GM12878 (cell line): ENCODE measurements around the gene RNF11. TPM values are rescaled to one million over a fixed set of nuclear protein-coding genes. Genes with fewer than 3 reads are reported as not detected.
A peak's percentile ranks its signal among the peaks of the same experiment; 100 is the strongest.

Experiments
- ASH2L ChIP-seq: fragments of 300-600, 200-600 bp; sonication (generic); IDR thresholded peaks from 2 replicates; pipeline ENCODE4 v1.6.1; 2017; ENCODE audit warnings: low read depth, mild to moderate bottlenecking, borderline replicate concordance
- BHLHE40 ChIP-seq, 2 experiments: fragments of 450-650 bp in 1 of 2; IDR thresholded peaks; 2 replicates each; pipeline ENCODE4 v1.6.1; 2011 to 2017; ENCODE audit warnings: low read depth in 2 of 2, borderline replicate concordance in 1 of 2, improper control_type of control experiment in 1 of 2, low read length in 1 of 2, mild to moderate bottlenecking in 1 of 2
- CHD4 ChIP-seq: fragments of 200-600 bp; sonication (generic); IDR thresholded peaks from 2 replicates; pipeline ENCODE4 v1.6.1; 2016; ENCODE audit warnings: mild to moderate bottlenecking
- EP300 ChIP-seq, 2 experiments: fragments of 150-350 bp in 1 of 2; IDR thresholded peaks; 2 replicates each; pipeline ENCODE4 v1.6.1; 2011 to 2012; ENCODE audit warnings: low read depth in 2 of 2, low read length in 2 of 2, borderline replicate concordance in 1 of 2, improper control_type of control experiment in 1 of 2, inconsistent platforms in 1 of 2; ENCODE audit not compliant: control insufficient read depth in 1 of 2
- FOS ChIP-seq: IDR thresholded peaks from 3 replicates; pipeline ENCODE4 v1.6.1; 2011; ENCODE audit warnings: borderline replicate concordance; ENCODE audit not compliant: insufficient read length; ENCODE audit errors: extremely low read depth
- HDAC2 ChIP-seq: fragments of 200-600 bp; sonication (generic); IDR thresholded peaks from 2 replicates; pipeline ENCODE4 v1.6.1; 2017
- LARP7 ChIP-seq: fragments of 450-650 bp; IDR thresholded peaks from 2 replicates; pipeline ENCODE4 v1.6.1; 2017; ENCODE audit warnings: mild to moderate bottlenecking
- MEF2A ChIP-seq: IDR thresholded peaks from 2 replicates; pipeline ENCODE4 v1.6.1; 2011; ENCODE audit warnings: low read depth, mild to moderate bottlenecking, low read length, moderate library complexity; ENCODE audit not compliant: insufficient read depth
- MEF2B ChIP-seq: fragments of 450-650 bp; IDR thresholded peaks from 2 replicates; pipeline ENCODE4 v1.6.1; 2018; ENCODE audit warnings: mild to moderate bottlenecking, moderate library complexity; ENCODE audit not compliant: partially characterized antibody, poor library complexity, severe bottlenecking
- MXI1 ChIP-seq: fragments of 150-350 bp; IDR thresholded peaks from 2 replicates; pipeline ENCODE4 v1.6.1; 2011; ENCODE audit warnings: low read depth, mild to moderate bottlenecking, inconsistent platforms, low read length, improper control_type of control experiment
- NBN ChIP-seq: fragments of 450-650 bp; IDR thresholded peaks from 2 replicates; pipeline ENCODE4 v1.6.1; 2016
- NFIC ChIP-seq: IDR thresholded peaks from 2 replicates; pipeline ENCODE4 v1.6.1; 2012; ENCODE audit warnings: low read depth, mild to moderate bottlenecking, inconsistent platforms, low read length, moderate library complexity
- POLR2AphosphoS2 ChIP-seq: IDR thresholded peaks from 2 replicates; pipeline ENCODE4 v1.6.1; 2011; ENCODE audit warnings: low read depth, mild to moderate bottlenecking, low read length, improper control_type of control experiment, moderate library complexity
- POLR2AphosphoS5 ChIP-seq: IDR thresholded peaks from 2 replicates; pipeline ENCODE4 v1.6.1; 2011; ENCODE audit warnings: mild to moderate bottlenecking, low read length, inconsistent platforms
- RCOR1 ChIP-seq: conservative IDR thresholded peaks from 2 replicates; pipeline ENCODE4 v1.6.1; 2012; ENCODE audit warnings: low read depth, low read length, improper control_type of control experiment
- REST ChIP-seq: IDR thresholded peaks from 2 replicates; pipeline ENCODE4 v1.6.1; 2012; ENCODE audit warnings: mild to moderate bottlenecking, low read depth, low read length
- RUNX3 ChIP-seq: IDR thresholded peaks from 2 replicates; pipeline ENCODE4 v1.6.1; 2012; ENCODE audit warnings: low read length, inconsistent platforms
- SIX5 ChIP-seq: IDR thresholded peaks from 2 replicates; pipeline ENCODE4 v1.6.1; 2011; ENCODE audit warnings: mild to moderate bottlenecking, low read depth, low read length, moderate library complexity; ENCODE audit not compliant: severe bottlenecking
- STAT1 ChIP-seq: fragments of 450-650 bp; conservative IDR thresholded peaks from 2 replicates; pipeline ENCODE4 v1.6.1; 2014; ENCODE audit warnings: antibody characterized with exemption, mild to moderate bottlenecking
- TBL1XR1 ChIP-seq: IDR thresholded peaks from 2 replicates; pipeline ENCODE4 v1.6.1; 2012; ENCODE audit warnings: low read depth, low read length, improper control_type of control experiment
- ZBTB11 ChIP-seq: fragments of 450-650 bp; formaldehyde crosslinking; IDR thresholded peaks from 2 replicates; pipeline ENCODE4 v1.5.0; 2022; ENCODE audit warnings: mild to moderate bottlenecking, missing genetic modification characterization
- polyA plus RNA-seq, 11 experiments: library from polyadenylated mRNA; depleted of rRNA in 4 of 11; unstranded in 6 of 11; stranded (reverse) in 5 of 11; fragments of >200 nt; fragmentation: Nextera tagmentation in 4 of 11; fragmentation: Illumina TruSeq in 1 of 11; extraction: Ambion mirVana in 4 of 11; extraction: Trizol in 1 of 11; gene quantifications; 1 replicate in 1 of 11; 2 replicates in 10 of 11; pipeline versions ENCODE4 v1.2.1 to v1.2.3, GENCODE V29; 2011 to 2016; ENCODE audit warnings: inconsistent platforms in 2 of 11, missing spikeins in 2 of 11, low read depth in 1 of 11
- total RNA-seq, 4 experiments: library from RNA; depleted of rRNA in 3 of 4; stranded (reverse); fragments of >200 nt in 3 of 4; fragmentation: Illumina TruSeq in 1 of 4; extraction: Trizol in 1 of 4; gene quantifications; 2 replicates each; pipeline versions ENCODE4 v1.2.1 to v1.2.3, GENCODE V29; 2013 to 2021
- TF ChIP-seq, protein P1 (sequence below): fragments of 150-350 bp; IDR thresholded peaks from 2 replicates; pipeline ENCODE4 v1.6.1; 2014; ENCODE audit warnings: mild to moderate bottlenecking, low read depth, low read length

RNF11 gene
- total and polyA plus RNA-seq, 10 of the 15 experiments (the other 5 are each of a cell fraction or from before 2014, with no cell fraction given): 9.5 to 43.6 (median 32.3) TPM

DNA sequence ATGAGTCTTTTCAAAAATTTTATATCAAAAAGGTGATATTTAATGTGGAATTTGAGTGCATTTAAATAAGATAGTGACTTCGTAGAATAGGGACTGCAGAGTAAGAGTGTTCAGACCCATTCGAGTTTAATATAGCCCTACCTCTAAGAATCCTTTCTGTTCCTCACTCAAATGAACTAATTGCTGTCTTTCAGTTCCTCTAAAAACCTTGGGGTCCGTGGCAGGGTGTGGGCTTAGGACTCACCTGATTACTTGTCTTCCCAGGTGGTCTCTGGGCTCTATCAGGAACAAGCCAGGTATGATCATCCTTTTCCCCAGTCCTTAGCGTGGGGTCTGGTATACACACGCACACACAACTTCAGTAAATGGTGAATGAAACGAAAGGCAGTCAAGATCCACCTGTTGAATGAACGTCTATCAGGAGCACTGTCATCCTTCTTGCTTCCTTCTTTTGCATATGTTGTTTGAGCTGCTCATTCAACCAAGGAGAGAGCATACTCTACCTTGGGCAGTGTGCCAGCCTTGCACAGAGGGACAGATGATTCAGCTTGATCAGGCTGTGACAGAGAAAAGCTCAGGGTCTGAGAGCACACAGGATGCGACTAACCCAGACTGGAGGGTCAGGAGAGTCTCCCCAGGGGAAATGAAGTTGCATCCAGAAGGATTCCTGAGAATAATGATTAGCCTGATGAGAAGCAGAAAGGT lies 1.2 kb upstream of the RNF11 start (continued):
- TF ChIP-seq BHLHE40 (IDR thresholded peaks at IDR 0.05; ENCODE audit: borderline replicate concordance in 1 of 2, low read depth in 2 of 2, low read length in 1 of 2): peak; percentile 28 to 29; a peak in 1 of 4 replicates
- peak; percentile 47; the same call in 1 of the 2 replicates for TF ChIP-seq RUNX3
- no peak for TF ChIP-seq HDAC2
- no peak; the same call in 1 of the 2 replicates for TF ChIP-seq POLR2AphosphoS5
- TF ChIP-seq LARP7: no peak
- TF ChIP-seq REST: no peak
- peak; percentile 39 for TF ChIP-seq MEF2B
- no peak for TF ChIP-seq RCOR1
- TF ChIP-seq ASH2L: no peak
- TF ChIP-seq STAT1: no peak
- TF ChIP-seq NFIC: peak; percentile 75; the same call in 1 of the 2 replicates
- TF ChIP-seq, protein P1, sequence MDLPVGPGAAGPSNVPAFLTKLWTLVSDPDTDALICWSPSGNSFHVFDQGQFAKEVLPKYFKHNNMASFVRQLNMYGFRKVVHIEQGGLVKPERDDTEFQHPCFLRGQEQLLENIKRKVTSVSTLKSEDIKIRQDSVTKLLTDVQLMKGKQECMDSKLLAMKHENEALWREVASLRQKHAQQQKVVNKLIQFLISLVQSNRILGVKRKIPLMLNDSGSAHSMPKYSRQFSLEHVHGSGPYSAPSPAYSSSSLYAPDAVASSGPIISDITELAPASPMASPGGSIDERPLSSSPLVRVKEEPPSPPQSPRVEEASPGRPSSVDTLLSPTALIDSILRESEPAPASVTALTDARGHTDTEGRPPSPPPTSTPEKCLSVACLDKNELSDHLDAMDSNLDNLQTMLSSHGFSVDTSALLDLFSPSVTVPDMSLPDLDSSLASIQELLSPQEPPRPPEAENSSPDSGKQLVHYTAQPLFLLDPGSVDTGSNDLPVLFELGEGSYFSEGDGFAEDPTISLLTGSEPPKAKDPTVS: no peak
- no peak for TF ChIP-seq MEF2A
- TF ChIP-seq NBN: peak; percentile 37; the same call in 1 of the 2 replicates
- TF ChIP-seq CHD4: no peak
- TF ChIP-seq EP300 (IDR thresholded peaks at IDR 0.05; ENCODE audit: borderline replicate concordance in 1 of 2, control insufficient read depth in 1 of 2, low read depth in 2 of 2, low read length in 2 of 2): peak in 1 of 2 experiments; percentile 52; a peak in 1 of 4 replicates
- TF ChIP-seq SIX5: no peak
- no peak for TF ChIP-seq FOS
- TF ChIP-seq TBL1XR1: 0 out of 2 replicates have a peak, but pooled peaks have one; percentile 51
- TF ChIP-seq POLR2AphosphoS2: no peak
- TF ChIP-seq MXI1: no peak
- no peak for TF ChIP-seq ZBTB11 (CRISPR knock-in tag)
